K562 (cell line): ENCODE data around the gene VPS13C. TPM values are rescaled to one million over a fixed set of nuclear protein-coding genes. Genes with fewer than 3 reads are reported as not detected.

Source experiments
- CHAMP1 ChIP-seq: fragments of 450-650 bp; IDR thresholded peaks from 2 replicates; pipeline ENCODE4 v1.6.1; 2016; ENCODE audit warnings: mild to moderate bottlenecking
- DMBX1 ChIP-seq: fragments of 250-450 bp; sonication (Bioruptor Pico); IDR thresholded peaks from 2 replicates; pipeline ENCODE4 v1.8.0; 2022; ENCODE audit warnings: inconsistent platforms, mild to moderate bottlenecking, moderate library complexity, borderline replicate concordance
- DPF2 ChIP-seq: fragments of 450-650 bp; IDR thresholded peaks from 2 replicates; pipeline ENCODE4 v1.6.1; 2016
- ELF1 ChIP-seq: fragments of 200-800 bp; sonication (Bioruptor generic); IDR thresholded peaks from 2 replicates; pipeline ENCODE4 v1.6.1; 2016; ENCODE audit warnings: missing genetic modification characterization, missing compliant biosample characterization
- EP400 ChIP-seq: fragments of 450-650 bp; IDR thresholded peaks from 2 replicates; pipeline ENCODE4 v1.6.1; 2017; ENCODE audit warnings: antibody characterized with exemption, mild to moderate bottlenecking, moderate library complexity
- HES1 ChIP-seq: fragments of 450-650 bp; IDR thresholded peaks from 2 replicates; pipeline ENCODE4 v1.6.1; 2016; ENCODE audit warnings: low read depth, mild to moderate bottlenecking, moderate library complexity
- HNRNPLL ChIP-seq: fragments of 200-400 bp; formaldehyde crosslinking; IDR thresholded peaks from 2 replicates; pipeline ENCODE4 v1.6.1; 2017; ENCODE audit warnings: low read length, low read depth, mild to moderate bottlenecking; ENCODE audit not compliant: poor library complexity, severe bottlenecking
- KLF10 ChIP-seq: fragments of 250-450 bp; sonication (Bioruptor Pico); IDR thresholded peaks from 2 replicates; pipeline ENCODE4 v1.6.1; 2021; ENCODE audit warnings: matching md5 sums
- L3MBTL2 ChIP-seq: fragments of 450-650 bp; IDR thresholded peaks from 2 replicates; pipeline ENCODE4 v1.6.1; 2016; ENCODE audit warnings: mild to moderate bottlenecking, moderate library complexity
- MXD1 ChIP-seq: fragments of 250-450 bp; sonication (Bioruptor Pico); IDR thresholded peaks from 2 replicates; pipeline ENCODE4 v1.8.0; 2021; ENCODE audit warnings: borderline replicate concordance, mild to moderate bottlenecking, moderate library complexity; ENCODE audit not compliant: poor library complexity, severe bottlenecking
- NKRF ChIP-seq: fragments of 450-650 bp; IDR thresholded peaks from 2 replicates; pipeline ENCODE4 v1.6.1; 2016; ENCODE audit warnings: borderline replicate concordance
- POLR2AphosphoS5 ChIP-seq: IDR thresholded peaks from 2 replicates; pipeline ENCODE4 v1.6.1; 2011; ENCODE audit warnings: mild to moderate bottlenecking, low read depth, low read length, moderate library complexity; ENCODE audit not compliant: control insufficient read depth, insufficient read depth
- SMARCB1 ChIP-seq: IDR thresholded peaks from 2 replicates; pipeline ENCODE4 v1.6.1; 2011; ENCODE audit warnings: improper control_type of control experiment, low read depth; ENCODE audit not compliant: insufficient read length
- SRF ChIP-seq, 2 experiments: fragments of 250-450, 450-650 bp in 1 of 2; sonication (Bioruptor Pico) in 1 of 2; sonication (generic) in 1 of 2; formaldehyde crosslinking; IDR thresholded peaks; 2 replicates each; pipeline versions ENCODE4 v1.5.0 to v1.5.1; 2020 to 2022; ENCODE audit warnings: mild to moderate bottlenecking in 1 of 2, missing genetic modification reagents in 1 of 2
- TBL1XR1 ChIP-seq, 2 experiments: IDR thresholded peaks; 2 replicates each; pipeline ENCODE4 v1.6.1; 2012; ENCODE audit warnings: improper control_type of control experiment in 2 of 2, low read length in 2 of 2, mild to moderate bottlenecking in 1 of 2
- ZEB2 ChIP-seq: fragments of 450-650 bp; IDR thresholded peaks from 2 replicates; pipeline ENCODE4 v1.6.1; 2016
- ZKSCAN3 ChIP-seq: fragments of 250-450 bp; sonication (Bioruptor Pico); IDR thresholded peaks from 2 replicates; pipeline ENCODE4 v1.4.0; 2020
- ZNF324 ChIP-seq: fragments of 250-450 bp; sonication (Bioruptor Pico); IDR thresholded peaks from 2 replicates; pipeline ENCODE4 v1.4.0; 2020; ENCODE audit warnings: mild to moderate bottlenecking
- ZNF408 ChIP-seq: fragments of 250-450 bp; sonication (Bioruptor Pico); IDR thresholded peaks from 2 replicates; pipeline ENCODE4 v1.4.0; 2020; ENCODE audit warnings: low read depth, mild to moderate bottlenecking, moderate library complexity
- ZNF586 ChIP-seq: fragments of 450-650 bp; formaldehyde crosslinking; conservative IDR thresholded peaks from 2 replicates; pipeline ENCODE4 v1.4.0; 2020; ENCODE audit warnings: mild to moderate bottlenecking, moderate library complexity
- ZNF589 ChIP-seq: fragments of 200-800 bp; sonication (Bioruptor generic); IDR thresholded peaks from 2 replicates; pipeline ENCODE4 v1.6.1; 2016; ENCODE audit warnings: low read depth, missing genetic modification characterization, missing compliant biosample characterization
- polyA plus RNA-seq, 8 experiments: library from polyadenylated mRNA; depleted of rRNA in 4 of 8; stranded (reverse) in 5 of 8; unstranded in 3 of 8; fragments of >200 nt; fragmentation: Nextera tagmentation in 2 of 8; fragmentation: Illumina TruSeq in 1 of 8; extraction: Ambion mirVana in 2 of 8; extraction: Trizol in 1 of 8; gene quantifications; 2 replicates each; pipeline versions ENCODE4 v1.2.1 to v1.2.3, GENCODE V29; 2011 to 2014; ENCODE audit warnings: inconsistent platforms in 1 of 8, missing spikeins in 1 of 8
- total RNA-seq, 7 experiments: library from RNA; depleted of rRNA in 6 of 7; stranded (reverse); fragments of >200 nt in 6 of 7; fragmentation: Illumina TruSeq in 2 of 7; extraction: Trizol in 2 of 7; gene quantifications; 2 replicates each; pipeline versions ENCODE4 v1.2.1 to v1.2.3, GENCODE V29; 2011 to 2021; ENCODE audit warnings: low replicate concordance in 1 of 7

Gene VPS13C
- total and polyA plus RNA-seq, 9 of the 15 experiments (the other 6 are each of a cell fraction or from before 2014, with no cell fraction given) = 5.2 to 32.3 (median 15.7) TPM

- TF ChIP-seq NKRF = no peak
- no peak for TF ChIP-seq ZNF586
- peak; percentile 71; the same call in 1 of the 2 replicates for TF ChIP-seq POLR2AphosphoS5
- TF ChIP-seq SRF (CRISPR knock-in tag; IDR thresholded peaks at IDR 0.05) = no peak
- TF ChIP-seq EP400 = peak; percentile 25; the same call in 1 of the 2 replicates
- no peak for TF ChIP-seq L3MBTL2
- TF ChIP-seq HNRNPLL = peak; percentile 31
- TF ChIP-seq ZNF408 = no peak
- TF ChIP-seq ZNF324 (CRISPR knock-in tag) = no peak
- TF ChIP-seq HES1 = peak; percentile 90
- TF ChIP-seq ZNF589 (CRISPR knock-in tag) = peak; percentile 71; the same call in 1 of the 2 replicates
- no peak for TF ChIP-seq ZKSCAN3 (CRISPR knock-in tag)
- TF ChIP-seq CHAMP1 = no peak
- peak in 1 of 2 experiments; percentile 71; a peak in 1 of 4 replicates for TF ChIP-seq TBL1XR1 (IDR thresholded peaks at IDR 0.05; ENCODE audit: low read length in 2 of 2)
- peak; percentile 76; the same call in 1 of the 2 replicates for TF ChIP-seq DMBX1
- no peak for TF ChIP-seq SMARCB1
- peak; percentile 89 for TF ChIP-seq DPF2
- no peak for TF ChIP-seq KLF10 (CRISPR knock-in tag)
- TF ChIP-seq ELF1 = no peak
- no peak for TF ChIP-seq ZEB2
- no peak for TF ChIP-seq MXD1 (CRISPR knock-in tag)
These were observed 34.1 kb upstream of the VPS13C start (continued) for GRCh38 chr15:62094388-62094787.
